GM18511 (cell line): ENCODE data around the gene PYROXD2.

Experiments
- ATAC-seq: cut with Tn5 transposase; IDR thresholded peaks from one replicate; pipeline ENCODE4 v1.9.1; 2021; ENCODE audit warnings: mild to moderate bottlenecking, moderate library complexity; ENCODE audit not compliant: unreplicated experiment

PYROXD2 gene

GRCh38 chr10:98340261-98340939 is 74.6 kb downstream of the PYROXD2 start:
- peak; percentile 55 for ATAC-seq

GRCh38 chr10:98339799-98340198 is 75.2 kb downstream of the PYROXD2 start:
- ATAC-seq = peak; percentile 90

DNA sequence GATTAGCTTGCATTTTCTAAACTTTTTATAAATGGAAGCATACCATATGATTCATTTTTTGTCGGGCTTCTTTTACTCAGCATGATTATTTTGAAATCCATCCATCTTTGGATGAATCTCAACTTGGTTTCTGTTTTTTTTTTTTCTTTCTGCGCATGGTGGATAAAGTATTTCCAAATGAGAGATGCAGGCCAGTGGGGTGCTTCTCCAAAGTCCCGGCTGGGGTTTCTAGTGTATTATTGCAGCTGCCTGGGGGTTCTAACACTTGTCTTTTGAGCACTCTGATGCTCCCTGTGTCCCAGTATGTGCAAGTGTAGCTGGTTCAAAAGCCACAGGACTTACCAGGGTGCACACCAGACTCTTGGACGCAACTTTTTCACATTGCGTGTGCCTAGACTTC is 76.1 kb downstream of the PYROXD2 start:
- no peak for ATAC-seq

GRCh38 chr10:98338318-98338717 is 76.7 kb downstream of the PYROXD2 start:
- ATAC-seq = no peak

DNA sequence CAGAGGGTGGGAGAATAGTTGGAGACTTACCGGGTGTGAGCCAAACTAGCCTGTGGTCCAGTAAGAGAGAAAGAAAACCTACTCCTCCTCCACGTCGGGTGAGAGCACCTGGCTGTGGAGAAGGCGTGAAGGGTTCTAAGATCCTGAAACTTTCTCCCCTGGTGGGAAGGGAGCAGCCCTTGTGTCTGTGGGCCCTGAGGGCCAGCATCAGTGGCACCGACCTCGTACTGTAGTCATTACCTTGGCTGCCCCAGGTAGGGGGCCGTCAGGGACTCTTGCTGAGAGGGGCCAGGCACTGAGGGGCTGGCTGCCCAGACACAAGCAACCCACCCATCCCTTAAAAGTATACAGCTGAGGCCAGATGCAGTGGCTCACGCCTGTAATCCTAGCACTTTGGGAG is 77.5 kb downstream of the PYROXD2 start:
- no peak for ATAC-seq
